Large intestine (tissue), 12 donors: ENCODE measurements around the gene MELTF. TPM values are rescaled to one million over a fixed set of nuclear protein-coding genes. Genes with fewer than 3 reads are reported as not detected.
"Not testable (repeated sequence)": the region's sequence is repeated elsewhere in the genome, so short reads cannot be mapped to it uniquely, and the experiment has no call there.

Experiments used
- DNase-seq, 2 donors: peaks; one replicate each; pipeline versions ENCODE4 v3.0.0 to v3.0.0-alpha.2; 2013
- H3K27ac ChIP-seq: one replicate; pipeline ENCODE4 v1.5.1; 2013; ENCODE audit warnings: low read length
- H3K27me3 ChIP-seq: 2 replicates; pipeline ENCODE4 v1.6.1; 2013; ENCODE audit warnings: low read length; ENCODE audit not compliant: control insufficient read depth, insufficient read depth
- H3K36me3 ChIP-seq: 2 replicates; pipeline ENCODE4 v1.6.1; 2013; ENCODE audit warnings: low read length; ENCODE audit not compliant: control insufficient read depth, insufficient read depth
- H3K4me1 ChIP-seq: one replicate; pipeline ENCODE4 v1.6.1; 2013; ENCODE audit warnings: low read length; ENCODE audit not compliant: control insufficient read depth, insufficient read depth
- H3K4me3 ChIP-seq: one replicate; pipeline ENCODE4 v1.5.1; 2013; ENCODE audit warnings: low read length
- H3K9me3 ChIP-seq: one replicate; pipeline ENCODE4 v1.6.1; 2013; ENCODE audit warnings: mild to moderate bottlenecking, low read depth, low read length, moderate library complexity; ENCODE audit not compliant: control insufficient read depth
- WGBS: methylation state at CpG from one replicate; pipeline ENCODE4 v1.1.5; 2013; ENCODE audit warnings: low lambda C conversion rate; ENCODE audit not compliant: insufficient coverage; 5-methylcytosine and 5-hydroxymethylcytosine counted together
- long read RNA-seq, 11 donors: transcript quantifications; one replicate each; lab custom pipeline, GENCODE V29; 2026
- polyA plus RNA-seq: library from polyadenylated mRNA; unstranded; fragments of 120-200 nt; gene quantifications from one replicate; pipeline ENCODE4 v1.2.1, GENCODE V29; 2013

Gene MELTF
- 414 TPM for polyA plus RNA-seq
- long read RNA-seq, donor 1, transcript MELTF-201 (16 exons, 3,963 nt) = major isoform, 23 of 46 reads
- long read RNA-seq, donor 1, transcript MELTF-202 (7 exons, 1,650 nt) = minor isoform, 6 of 46 reads
- long read RNA-seq, donor 1, partial matches to known transcripts = 10 of 46 reads
- long read RNA-seq, donor 1, other reads (novel, unspliced or antisense) = 5 of 46 reads
- long read RNA-seq, donor 2, transcript MELTF-201 (16 exons, 3,963 nt) = major isoform, 58 of 189 reads
- long read RNA-seq, donor 2, transcript MELTF-202 (7 exons, 1,650 nt) = minor isoform, 13 of 189 reads
- long read RNA-seq, donor 2, partial matches to known transcripts = 106 of 189 reads
- long read RNA-seq, donor 2, other reads (novel, unspliced or antisense) = 9 of 189 reads
- long read RNA-seq, donor 3 = 0 reads
- long read RNA-seq, donor 4, partial matches to known transcripts = 0 of 2 reads
- long read RNA-seq, donor 4, other reads (novel, unspliced or antisense) = 0 of 2 reads
- long read RNA-seq, donor 5, partial matches to known transcripts = 0 of 1 reads
- long read RNA-seq, donor 5, other reads (novel, unspliced or antisense) = 0 of 1 reads
- long read RNA-seq, donor 6, transcript MELTF-202 (7 exons, 1,650 nt) = minor isoform, 14 of 124 reads
- long read RNA-seq, donor 6, transcript MELTF-201 (16 exons, 3,963 nt) = major isoform, 36 of 124 reads
- long read RNA-seq, donor 6, partial matches to known transcripts = 67 of 124 reads
- long read RNA-seq, donor 6, other reads (novel, unspliced or antisense) = 5 of 124 reads
- long read RNA-seq, donor 7, partial matches to known transcripts = 6 of 10 reads
- long read RNA-seq, donor 7, other reads (novel, unspliced or antisense) = 0 of 10 reads
- long read RNA-seq, donor 8, transcript MELTF-202 (7 exons, 1,650 nt) = minor isoform, 12 of 141 reads
- long read RNA-seq, donor 8, transcript MELTF-201 (16 exons, 3,963 nt) = major isoform, 36 of 141 reads
- long read RNA-seq, donor 8, partial matches to known transcripts = 81 of 141 reads
- long read RNA-seq, donor 8, other reads (novel, unspliced or antisense) = 7 of 141 reads
- long read RNA-seq, donor 9, transcript MELTF-201 (16 exons, 3,963 nt) = major isoform, 31 of 86 reads
- long read RNA-seq, donor 9, partial matches to known transcripts = 51 of 86 reads
- long read RNA-seq, donor 9, other reads (novel, unspliced or antisense) = 0 of 86 reads
- long read RNA-seq, donor 10, transcript MELTF-201 (16 exons, 3,963 nt) = major isoform, 50 of 156 reads
- long read RNA-seq, donor 10, transcript MELTF-202 (7 exons, 1,650 nt) = minor isoform, 7 of 156 reads
- long read RNA-seq, donor 10, partial matches to known transcripts = 86 of 156 reads
- long read RNA-seq, donor 10, other reads (novel, unspliced or antisense) = 7 of 156 reads
- long read RNA-seq, donor 11, transcript MELTF-201 (16 exons, 3,963 nt) = major isoform, 28 of 90 reads
- long read RNA-seq, donor 11, transcript MELTF-202 (7 exons, 1,650 nt) = minor isoform, 14 of 90 reads
- long read RNA-seq, donor 11, partial matches to known transcripts = 38 of 90 reads
- long read RNA-seq, donor 11, other reads (novel, unspliced or antisense) = 8 of 90 reads

GRCh38 chr3:197029511-197030167, at the start of gene MELTF:
MELTF (minus strand) TSS chr3:197029817; CDS start chr3:197029702, 115 bp downstream.
- Histone ChIP-seq H3K27ac (peak within 1 kb of the TSS; percentile 93), H3K36me3 (peaks cover 30% of the 10 kb centered on the region), H3K4me1 (peaks cover 35% of the 10 kb centered on the region), H3K27me3 (no peaks in the 10 kb centered on the region), H3K4me3 (peak within 1 kb of the TSS; percentile 95), H3K9me3 (no peaks in the 10 kb centered on the region)
- no CpG with 5 or more reads among the region's 60 CpGs for WGBS
- peak; percentile 67 to 83 for DNase-seq

DNA sequence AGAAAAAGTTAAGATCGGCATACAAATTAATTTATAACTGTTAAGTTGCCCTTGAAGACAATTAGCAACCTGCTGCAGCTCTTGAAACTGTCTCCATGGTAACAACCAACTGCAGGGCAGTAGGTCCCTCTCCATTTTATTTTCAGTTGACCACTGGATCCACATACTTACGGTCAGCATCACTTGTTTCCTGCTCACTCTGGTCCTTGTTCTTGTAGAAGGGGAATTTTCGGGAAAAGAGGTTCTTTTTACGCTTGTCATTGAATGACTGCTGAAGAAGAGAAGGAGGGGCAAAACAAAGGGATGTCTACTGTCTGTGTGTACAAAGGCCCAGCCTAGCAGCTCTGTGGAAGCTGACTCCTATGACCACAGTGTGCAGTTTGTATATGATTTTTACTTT, 46.8 kb upstream of the MELTF start:
- DNase-seq = no peak
- 96% methylated on average over 4 of the region's 4 CpGs for WGBS
- H3K9me3 ChIP-seq = no peaks in the 10 kb centered on the region
- no peaks in the 10 kb centered on the region for H3K4me1 ChIP-seq
- no peaks in the 10 kb centered on the region for H3K27me3 ChIP-seq
- no peak overlapping the region for H3K4me3 ChIP-seq
- peaks cover 22% of the 10 kb centered on the region for H3K36me3 ChIP-seq
- H3K27ac ChIP-seq = no peak overlapping the region

DNA sequence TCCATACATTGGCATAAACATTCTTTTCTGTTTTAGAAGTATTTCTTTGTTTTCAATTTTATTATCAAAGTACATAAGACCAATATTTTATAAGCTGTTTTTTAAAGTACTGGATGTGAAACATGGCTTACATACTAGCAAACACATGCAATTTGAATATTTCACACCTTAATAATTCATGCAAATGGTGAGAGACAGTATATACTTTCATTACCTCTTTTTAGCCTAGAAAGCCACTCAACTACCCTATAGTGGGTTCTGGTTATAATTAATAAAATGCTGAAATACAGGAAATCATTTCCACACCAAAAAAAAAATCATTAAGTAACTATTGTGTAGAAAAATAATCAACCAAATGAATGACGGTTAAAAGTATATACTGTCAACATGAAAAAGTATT, 38.5 kb upstream of the MELTF start:
- peaks cover 14% of the 10 kb centered on the region for H3K36me3 ChIP-seq
- H3K27me3 ChIP-seq = no peaks in the 10 kb centered on the region
- H3K9me3 ChIP-seq = no peaks in the 10 kb centered on the region
- DNase-seq = no peak
- no peaks in the 10 kb centered on the region for H3K4me1 ChIP-seq
- H3K27ac ChIP-seq = no peak overlapping the region
- no CpG with 5 or more reads among the region's 1 CpG for whole genome bisulfite sequencing
- H3K4me3 ChIP-seq = no peak overlapping the region

- H3K27me3 ChIP-seq = no peaks in the 10 kb centered on the region
- H3K4me1 ChIP-seq = no peaks in the 10 kb centered on the region
- H3K36me3 ChIP-seq = peaks cover 31% of the 10 kb centered on the region
- no peaks in the 10 kb centered on the region for H3K9me3 ChIP-seq
- DNase-seq = no peak
- H3K27ac ChIP-seq = no peak overlapping the region
- no CpG with 5 or more reads among the region's 1 CpG for WGBS
- H3K4me3 ChIP-seq = no peak overlapping the region
Measured at GRCh38 chr3:197064771-197065170, 35.2 kb upstream of the MELTF start.

GRCh38 chr3:197062446-197062845, 32.8 kb upstream of the MELTF start:
- Histone ChIP-seq H3K4me3 (no peak overlapping the region), H3K27me3 (no peaks in the 10 kb centered on the region), H3K27ac (no peak overlapping the region), H3K4me1 (no peaks in the 10 kb centered on the region), H3K36me3 (peaks cover 47% of the 10 kb centered on the region), H3K9me3 (no peaks in the 10 kb centered on the region)
- 100% methylated on average over 1 of the region's 4 CpGs for WGBS
- no peak for DNase-seq

DNA sequence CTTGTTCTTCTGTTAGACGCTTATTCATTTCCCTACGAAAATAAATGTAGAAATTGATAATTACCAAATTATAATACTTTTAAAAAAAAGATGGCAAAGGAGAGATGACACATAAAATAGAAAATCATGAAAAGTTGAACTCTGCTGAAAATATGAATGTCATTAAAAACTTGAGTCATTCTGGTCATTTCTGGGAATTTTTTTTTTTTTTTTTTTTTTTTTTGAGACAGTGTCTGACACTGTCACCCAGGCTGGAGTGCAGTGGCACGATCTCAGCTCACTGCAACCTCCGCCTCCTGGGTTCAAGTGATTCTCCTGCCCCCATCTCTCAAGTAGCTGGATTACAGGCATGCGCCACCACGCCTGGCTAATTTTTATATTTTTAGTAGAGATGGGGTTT, 22.0 kb upstream of the MELTF start:
- peaks cover 42% of the 10 kb centered on the region for H3K36me3 ChIP-seq

DNA sequence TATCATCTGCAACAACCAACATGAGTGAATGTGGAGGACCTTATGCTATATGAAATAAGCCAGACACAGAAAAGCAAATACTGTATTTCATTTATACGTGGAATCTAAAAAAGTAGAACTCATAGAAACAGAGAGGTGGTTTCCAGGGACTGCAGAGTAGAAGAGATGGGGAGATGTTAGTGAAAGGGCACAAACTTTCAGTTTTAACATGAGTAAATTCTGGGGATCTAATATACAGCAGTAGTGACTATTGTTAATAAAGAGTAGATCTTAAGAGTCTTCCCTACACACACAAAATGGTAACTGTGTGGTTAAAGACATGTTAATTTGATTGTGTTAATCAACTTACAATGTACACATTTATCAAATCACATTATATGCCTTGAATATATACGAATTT, 20.9 kb upstream of the MELTF start:
- Histone ChIP-seq H3K27me3 (no peaks in the 10 kb centered on the region), H3K36me3 (peaks cover 38% of the 10 kb centered on the region), H3K4me3 (no peak overlapping the region), H3K9me3 (no peaks in the 10 kb centered on the region), H3K4me1 (peaks cover 8% of the 10 kb centered on the region), H3K27ac (no peak overlapping the region)
- no peak for DNase-seq
- 83% methylated on average over 1 of the region's 2 CpGs for WGBS

More for the DNA sequence above, 22.0 kb upstream of the MELTF start:
- H3K4me3 ChIP-seq, H3K9me3 ChIP-seq, H3K27ac ChIP-seq, H3K27me3 ChIP-seq, H3K4me1 ChIP-seq, DNase-seq: not testable (repeated sequence)
- WGBS = 94% methylated on average over 2 of the region's 6 CpGs

DNA sequence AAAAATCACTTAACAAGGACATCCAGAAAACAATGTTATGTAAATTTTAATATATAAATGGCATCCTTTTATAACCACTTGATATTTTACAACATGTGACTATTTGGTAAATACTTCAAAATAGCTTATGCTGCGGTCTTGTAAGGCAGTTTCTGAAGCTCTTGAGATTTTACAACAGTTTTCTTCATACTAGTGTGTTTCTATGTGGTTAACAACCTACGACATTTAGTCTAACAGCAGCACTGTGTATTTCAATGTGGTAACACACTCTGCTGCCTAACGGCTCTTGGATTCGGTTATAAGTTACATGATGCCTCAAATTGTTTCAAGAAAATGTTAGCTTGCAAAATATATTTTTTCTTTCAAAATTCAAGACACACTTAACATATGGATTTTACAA, 12.9 kb upstream of the MELTF start:
- Histone ChIP-seq H3K36me3 (peaks cover 16% of the 10 kb centered on the region), H3K9me3 (no peaks in the 10 kb centered on the region), H3K4me1 (peaks cover 3% of the 10 kb centered on the region), H3K27me3 (no peaks in the 10 kb centered on the region), H3K4me3 (no peak overlapping the region), H3K27ac (no peak overlapping the region)
- no peak for DNase-seq
- 90% methylated on average over 2 of the region's 4 CpGs for WGBS

GRCh38 chr3:197041875-197042488, 12.4 kb upstream of the MELTF start:
- Histone ChIP-seq H3K9me3 (no peaks in the 10 kb centered on the region), H3K36me3 (peaks cover 16% of the 10 kb centered on the region), H3K27me3 (no peaks in the 10 kb centered on the region), H3K4me3 (no peak overlapping the region), H3K27ac (no peak overlapping the region), H3K4me1 (no peaks in the 10 kb centered on the region)
- DNase-seq = no peak
- no CpG with 5 or more reads among the region's 6 CpGs for WGBS
